ENCODE measurements around the gene AFG3L2. TPM values are rescaled to one million over a fixed set of nuclear protein-coding genes. Genes with fewer than 3 reads are reported as not detected.

Gene AFG3L2
- total RNA-seq, 1 experiment from 2014 or later, result 73.5 TPM

DNA sequence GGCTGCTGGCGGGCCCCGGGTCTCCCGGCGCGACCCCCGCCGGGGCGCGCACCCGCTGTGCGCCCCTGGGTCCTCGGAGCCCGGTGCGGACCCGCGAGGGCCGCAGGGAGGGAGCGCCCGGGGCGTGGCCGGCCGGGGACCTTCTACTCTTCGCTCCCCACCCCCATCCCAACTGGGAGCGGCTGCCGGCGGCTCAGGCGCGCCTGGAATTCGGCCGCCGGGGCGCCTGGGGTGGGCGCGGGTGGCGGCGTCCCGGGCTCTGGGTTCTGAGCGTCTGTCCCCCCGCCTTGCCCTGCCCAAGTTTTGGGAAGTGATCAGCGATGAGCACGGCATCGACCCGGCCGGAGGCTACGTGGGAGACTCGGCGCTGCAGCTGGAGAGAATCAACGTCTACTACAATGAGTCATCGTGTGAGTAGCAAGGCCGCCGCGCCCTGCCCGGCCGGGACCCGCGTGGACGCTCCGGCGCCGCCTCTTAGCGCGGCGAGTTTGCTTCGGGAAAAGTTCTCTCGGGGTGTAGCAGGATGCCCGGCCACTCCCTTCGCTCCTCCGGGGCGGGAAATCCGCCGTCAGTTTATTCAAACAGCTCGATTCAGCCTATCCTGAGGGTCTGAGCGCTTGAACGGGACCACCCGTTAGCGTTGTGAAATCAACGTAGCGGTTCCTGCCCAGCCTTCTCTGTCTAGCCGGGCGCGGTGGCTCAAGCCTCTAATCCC, 68.5 kb downstream of the AFG3L2 start:
- H3K27me3 Mint-ChIP-seq (ENCODE audit: low read depth), result peaks cover 32% of the 10 kb centered on the region
- Histone ChIP-seq H3K18ac (ENCODE audit: insufficient read length, low read depth, low read length) (no peak overlapping the region), H2BK120ac (ENCODE audit: low read depth, low read length, poor library complexity, severe bottlenecking) (no peak overlapping the region), H2BK12ac (ENCODE audit: insufficient read length, low read depth, low read length) (no peak overlapping the region), H4K5ac (ENCODE audit: insufficient read length, low read depth, low read length) (no peak overlapping the region), H4K91ac (ENCODE audit: insufficient read length, low read depth, low read length) (no peak overlapping the region), H3K27ac (ENCODE audit: insufficient read length, low read depth, low read length) (no peak overlapping the region), H3K23ac (ENCODE audit: insufficient read length, low read depth, low read length) (no peak overlapping the region), H4K8ac (replicated peaks; ENCODE audit: insufficient read length, low read depth, low read length) (no peak overlapping the region), H3K4ac (ENCODE audit: low read depth, low read length) (no peak overlapping the region), H3K79me1 (ENCODE audit: insufficient read depth, low read depth, low read length, poor library complexity, severe bottlenecking) (no peaks in the 10 kb centered on the region), H2BK15ac (ENCODE audit: low read depth, low read length) (no peak overlapping the region), H3K4me2 (ENCODE audit: insufficient read depth, insufficient read length, low read length) (peak overlapping the region; percentile 66), H3K27me3 (ENCODE audit: insufficient read depth, low read length) (peaks cover 7% of the 10 kb centered on the region; the same call in 1 of the 2 replicates), H2AFZ (ENCODE audit: low read length) (no peak overlapping the region), H3K9me3 (ENCODE audit: control insufficient read depth, low read depth, low read length) (peaks cover 4% of the 10 kb centered on the region), H2BK5ac (ENCODE audit: insufficient read length, low read length) (no peak overlapping the region), H3K9ac (ENCODE audit: extremely low read depth, insufficient read length, low read length) (peak overlapping the region; percentile 62), H2AK5ac (ENCODE audit: insufficient read length, low read length) (no peak overlapping the region), H3K4me1 (ENCODE audit: insufficient read depth, low read length) (peaks cover 4% of the 10 kb centered on the region; the same call in 1 of the 2 replicates), H3K14ac (ENCODE audit: insufficient read depth, low read length) (peak overlapping the region; percentile 83), H3K23me2 (ENCODE audit: insufficient read length, low read depth, low read length, poor library complexity, severe bottlenecking) (peaks cover 14% of the 10 kb centered on the region), H4K20me1 (ENCODE audit: control insufficient read depth, insufficient read depth, insufficient read length) (no peaks in the 10 kb centered on the region), H3T11ph (ENCODE audit: low read length) (no peak overlapping the region), H2BK20ac (ENCODE audit: low read depth, low read length, poor library complexity, severe bottlenecking) (no peak overlapping the region), H3K56ac (ENCODE audit: insufficient read length, low read depth, low read length) (no peak overlapping the region), H3K79me2 (ENCODE audit: insufficient read depth, low read length) (peaks cover 2% of the 10 kb centered on the region; the same call in 1 of the 2 replicates)
- TF ChIP-seq, protein P1, sequence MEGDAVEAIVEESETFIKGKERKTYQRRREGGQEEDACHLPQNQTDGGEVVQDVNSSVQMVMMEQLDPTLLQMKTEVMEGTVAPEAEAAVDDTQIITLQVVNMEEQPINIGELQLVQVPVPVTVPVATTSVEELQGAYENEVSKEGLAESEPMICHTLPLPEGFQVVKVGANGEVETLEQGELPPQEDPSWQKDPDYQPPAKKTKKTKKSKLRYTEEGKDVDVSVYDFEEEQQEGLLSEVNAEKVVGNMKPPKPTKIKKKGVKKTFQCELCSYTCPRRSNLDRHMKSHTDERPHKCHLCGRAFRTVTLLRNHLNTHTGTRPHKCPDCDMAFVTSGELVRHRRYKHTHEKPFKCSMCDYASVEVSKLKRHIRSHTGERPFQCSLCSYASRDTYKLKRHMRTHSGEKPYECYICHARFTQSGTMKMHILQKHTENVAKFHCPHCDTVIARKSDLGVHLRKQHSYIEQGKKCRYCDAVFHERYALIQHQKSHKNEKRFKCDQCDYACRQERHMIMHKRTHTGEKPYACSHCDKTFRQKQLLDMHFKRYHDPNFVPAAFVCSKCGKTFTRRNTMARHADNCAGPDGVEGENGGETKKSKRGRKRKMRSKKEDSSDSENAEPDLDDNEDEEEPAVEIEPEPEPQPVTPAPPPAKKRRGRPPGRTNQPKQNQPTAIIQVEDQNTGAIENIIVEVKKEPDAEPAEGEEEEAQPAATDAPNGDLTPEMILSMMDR (conservative IDR thresholded peaks at IDR 0.05), result no peak
- no CpG with 5 or more reads among the region's 81 CpGs for WGBS (ENCODE audit: extremely low coverage, insufficient read length, low lambda C conversion rate)
- peak overlapping the region; percentile 81 to 85 for H3K4me3 Mint-ChIP-seq
- H3K36me3 Mint-ChIP-seq (ENCODE audit: insufficient read depth in 1 of 3, low read depth in 3 of 3), result peaks cover 29 to 39% (median 36%) of the 10 kb centered on the region in 3 experiments
- H3K4me1 Mint-ChIP-seq, result peaks cover 32 to 37% of the 10 kb centered on the region in 2 experiments
- peaks cover 5 to 12% of the 10 kb centered on the region in 2 experiments; a peak in 4 of 5 replicates for H3K9me3 Mint-ChIP-seq
- peak; percentile 66 for DNase-seq
- peak overlapping the region in 1 of 3 experiments; percentile 94; a peak in 1 of 7 replicates for H3K27ac Mint-ChIP-seq
